ENCODE results near the gene OR52E8.

DNA sequence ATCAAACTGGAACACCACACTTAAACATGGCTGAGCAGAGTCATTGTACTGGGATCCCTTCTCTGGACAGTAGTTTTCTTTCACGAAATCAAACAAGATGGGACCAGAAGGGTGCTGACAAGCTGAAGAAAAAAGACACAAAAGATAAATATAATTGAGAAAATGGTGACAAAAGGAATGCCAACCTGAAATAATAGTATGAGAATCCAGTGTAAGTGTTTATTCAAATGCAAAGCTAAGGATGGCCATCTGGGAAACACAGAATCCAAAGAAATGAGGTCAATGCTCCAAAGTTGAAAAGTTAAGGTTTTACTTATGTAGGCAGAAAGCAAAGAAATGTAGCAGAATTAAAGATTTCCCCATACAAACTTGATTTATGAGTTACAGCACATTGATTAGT is 30.2 kb upstream of the OR52E8 start:
- TF ChIP-seq, protein P1, sequence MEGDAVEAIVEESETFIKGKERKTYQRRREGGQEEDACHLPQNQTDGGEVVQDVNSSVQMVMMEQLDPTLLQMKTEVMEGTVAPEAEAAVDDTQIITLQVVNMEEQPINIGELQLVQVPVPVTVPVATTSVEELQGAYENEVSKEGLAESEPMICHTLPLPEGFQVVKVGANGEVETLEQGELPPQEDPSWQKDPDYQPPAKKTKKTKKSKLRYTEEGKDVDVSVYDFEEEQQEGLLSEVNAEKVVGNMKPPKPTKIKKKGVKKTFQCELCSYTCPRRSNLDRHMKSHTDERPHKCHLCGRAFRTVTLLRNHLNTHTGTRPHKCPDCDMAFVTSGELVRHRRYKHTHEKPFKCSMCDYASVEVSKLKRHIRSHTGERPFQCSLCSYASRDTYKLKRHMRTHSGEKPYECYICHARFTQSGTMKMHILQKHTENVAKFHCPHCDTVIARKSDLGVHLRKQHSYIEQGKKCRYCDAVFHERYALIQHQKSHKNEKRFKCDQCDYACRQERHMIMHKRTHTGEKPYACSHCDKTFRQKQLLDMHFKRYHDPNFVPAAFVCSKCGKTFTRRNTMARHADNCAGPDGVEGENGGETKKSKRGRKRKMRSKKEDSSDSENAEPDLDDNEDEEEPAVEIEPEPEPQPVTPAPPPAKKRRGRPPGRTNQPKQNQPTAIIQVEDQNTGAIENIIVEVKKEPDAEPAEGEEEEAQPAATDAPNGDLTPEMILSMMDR (IDR thresholded peaks at IDR 0.05), result no peak
- TF ChIP-seq POLR2A (IDR thresholded peaks at IDR 0.05), result no peak
